Activated CD4-positive, alpha-beta T cell treated with anti-CD3 and anti-CD28 coated beads, Interleukin-2, amount 50 U/mL, for 16 hours (primary cell): ENCODE results near the gene MAD1L1.
A peak's percentile ranks its signal among the peaks of the same experiment; 100 is the strongest.

ENCODE experiments used
- DNase-seq: peaks from one replicate; pipeline ENCODE4 v3.0.0-alpha.2; 2020

MAD1L1 gene

DNA sequence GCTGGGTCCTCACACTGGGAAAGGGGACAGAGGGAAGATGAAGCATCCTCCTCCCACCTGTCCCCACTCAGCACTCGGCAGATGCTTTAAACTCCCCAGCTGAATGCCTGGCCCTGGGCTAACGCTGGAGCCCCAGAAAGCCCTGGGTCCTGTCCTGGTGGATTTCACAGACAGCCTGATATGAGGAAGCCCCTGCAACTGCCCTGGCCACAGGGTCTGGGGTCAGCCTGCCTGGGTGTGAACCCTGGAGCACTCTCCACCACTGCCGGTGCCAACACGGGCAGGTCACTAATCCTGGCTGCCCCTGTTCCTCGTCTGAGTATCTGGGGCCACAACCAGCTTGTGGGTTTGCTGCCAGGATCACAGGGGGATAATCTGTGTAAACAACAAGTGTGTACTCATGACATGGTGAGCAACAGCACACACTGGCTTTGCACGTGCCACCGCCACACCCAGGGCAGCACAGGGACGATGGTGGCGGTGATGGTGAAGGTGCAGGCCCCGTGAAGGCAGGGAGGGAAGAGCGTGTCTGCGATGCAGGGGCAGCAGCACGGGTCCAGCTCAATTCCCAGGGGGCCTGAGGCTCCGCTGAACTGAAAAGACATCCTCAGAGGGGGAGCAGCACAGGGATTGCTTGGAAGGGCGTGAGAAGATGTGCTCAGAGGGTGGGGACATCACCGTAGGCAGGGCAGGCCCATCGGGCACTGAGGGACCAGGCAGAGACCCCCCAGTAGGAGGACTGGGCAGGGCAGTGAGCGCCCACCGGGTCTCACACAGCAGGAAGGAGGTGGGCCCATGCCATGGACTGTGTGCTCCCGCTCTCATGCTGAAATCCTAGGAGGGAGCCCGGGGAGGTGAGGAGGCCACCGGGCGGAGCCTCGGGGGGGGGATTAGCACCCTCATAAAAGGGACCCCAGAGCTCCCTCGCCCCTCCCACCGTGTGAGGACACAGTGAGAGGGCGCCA, 238.7 kb downstream of the MAD1L1 start:
- DNase-seq, result no peak

DNA sequence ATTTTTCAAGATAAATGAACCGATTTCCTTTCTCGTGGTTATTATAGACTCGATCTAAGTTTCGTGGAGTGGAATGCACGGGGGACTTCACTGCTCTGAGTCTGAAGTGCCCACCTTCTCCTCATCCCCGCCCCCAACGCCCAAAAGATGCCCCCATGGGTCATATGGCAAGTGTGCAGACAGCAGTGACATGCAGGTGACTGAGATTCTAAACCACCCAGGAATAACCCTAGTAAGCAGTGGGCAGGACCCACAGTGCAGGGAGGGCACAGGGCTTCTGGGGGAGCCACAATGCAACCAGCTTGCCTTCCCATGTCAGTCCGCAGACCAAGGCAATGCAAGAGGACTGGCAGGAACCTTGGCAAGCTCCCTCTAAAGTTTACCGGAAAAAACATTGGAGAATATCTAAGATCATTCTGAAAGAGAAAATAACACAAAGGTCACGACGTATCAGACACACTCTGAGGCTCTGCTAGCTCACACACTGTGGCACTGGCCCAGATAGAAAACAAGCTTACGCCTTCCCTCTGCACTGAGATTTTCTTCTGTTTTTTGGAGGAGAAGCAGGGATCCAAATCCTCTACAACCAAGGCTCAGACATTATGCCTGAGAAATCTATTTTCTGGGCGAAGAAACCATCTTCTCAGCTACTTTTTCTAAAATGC, 239.6 kb downstream of the MAD1L1 start:
- no peak for DNase-seq

DNA sequence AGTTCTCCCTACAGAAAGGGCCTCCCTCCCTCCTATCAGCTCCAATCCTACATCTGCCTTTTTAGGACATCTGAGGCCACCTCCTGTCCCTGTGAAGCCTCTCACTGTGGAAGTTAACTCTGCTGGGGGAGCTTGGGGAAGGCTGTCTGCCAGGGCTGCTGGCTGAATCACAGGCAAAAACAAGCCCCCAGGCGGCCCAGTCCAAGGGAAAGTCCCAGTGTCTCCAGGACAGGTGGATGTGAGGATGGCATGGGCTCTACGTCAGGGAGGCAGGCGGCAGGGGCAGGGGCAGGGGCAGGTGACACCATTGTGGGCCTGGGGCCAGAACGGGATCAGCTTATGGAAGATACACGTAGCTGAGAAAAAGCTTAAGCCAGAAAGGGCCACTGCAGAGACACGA, 240.2 kb downstream of the MAD1L1 start:
- no peak for DNase-seq

DNA sequence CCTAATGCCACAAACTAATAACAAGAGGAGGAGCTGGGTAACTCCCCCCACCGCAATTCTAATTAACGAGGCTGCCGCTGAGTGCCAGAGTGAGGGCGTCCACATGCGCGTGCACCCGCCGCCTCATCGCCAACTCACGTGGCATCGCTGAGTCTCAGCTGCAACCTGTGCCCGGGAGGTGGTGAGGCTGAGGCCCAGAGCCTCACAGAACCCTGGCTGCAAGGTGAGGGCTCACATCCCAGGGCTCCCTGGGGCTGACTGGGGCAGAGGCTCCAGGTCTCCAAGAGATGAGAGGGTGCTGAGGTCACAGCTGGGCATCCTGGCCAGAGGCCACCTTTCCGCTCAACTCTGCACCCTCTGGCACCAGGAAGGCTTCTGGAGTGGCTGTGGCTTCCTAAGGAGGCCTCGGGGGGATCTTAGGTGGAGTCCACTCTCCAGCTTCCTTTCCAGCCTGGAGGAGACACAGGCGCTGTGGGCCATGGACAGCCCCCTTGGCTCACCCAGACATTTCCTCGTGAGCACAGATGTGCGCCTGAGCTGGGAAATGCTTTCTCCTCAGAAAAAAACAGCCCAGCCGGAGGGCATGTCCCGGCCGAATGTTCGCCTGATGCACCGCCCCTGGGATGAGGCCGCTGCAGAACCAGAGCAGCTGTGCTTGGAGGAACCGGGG, 242.6 kb downstream of the MAD1L1 start:
- DNase-seq, result no peak

DNA sequence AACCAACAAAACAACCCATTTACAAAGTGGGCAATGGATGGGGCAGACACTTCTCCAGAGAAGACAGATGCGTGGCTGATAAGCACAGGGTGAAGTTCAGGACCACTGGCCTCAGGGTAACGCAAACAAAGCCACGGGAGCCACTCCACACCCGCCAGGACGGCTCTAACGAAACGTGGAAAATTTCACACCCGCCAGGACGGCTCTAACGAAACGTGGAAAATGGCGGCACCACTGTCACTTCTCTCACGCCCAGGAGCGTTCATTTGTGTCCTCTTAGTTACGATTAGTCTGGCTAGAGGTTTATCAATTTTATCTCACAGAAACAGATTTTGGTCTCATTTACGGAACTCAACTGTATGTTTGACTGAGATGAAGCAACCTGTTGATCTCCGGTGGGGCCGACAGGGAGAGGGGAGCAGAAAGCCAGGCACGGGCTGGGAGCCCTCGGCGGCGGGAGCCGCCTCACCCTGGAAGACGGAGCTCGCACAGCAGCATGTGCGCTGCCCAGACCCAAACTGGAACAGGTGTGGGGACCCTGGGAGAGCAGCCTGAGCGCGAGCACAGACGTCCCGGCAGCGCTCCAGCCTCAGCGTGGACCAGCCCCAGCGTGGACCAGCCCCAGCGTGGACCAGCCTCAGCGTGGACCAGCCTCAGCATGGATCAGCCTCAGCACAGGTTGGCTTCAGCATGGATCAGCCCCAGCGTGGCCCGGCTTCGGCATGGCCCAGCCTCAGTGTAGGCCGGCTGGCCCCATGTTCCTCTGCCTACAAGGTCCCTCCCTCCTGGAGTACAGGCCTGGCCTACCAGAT, 243.5 kb downstream of the MAD1L1 start:
- no peak for DNase-seq

DNA sequence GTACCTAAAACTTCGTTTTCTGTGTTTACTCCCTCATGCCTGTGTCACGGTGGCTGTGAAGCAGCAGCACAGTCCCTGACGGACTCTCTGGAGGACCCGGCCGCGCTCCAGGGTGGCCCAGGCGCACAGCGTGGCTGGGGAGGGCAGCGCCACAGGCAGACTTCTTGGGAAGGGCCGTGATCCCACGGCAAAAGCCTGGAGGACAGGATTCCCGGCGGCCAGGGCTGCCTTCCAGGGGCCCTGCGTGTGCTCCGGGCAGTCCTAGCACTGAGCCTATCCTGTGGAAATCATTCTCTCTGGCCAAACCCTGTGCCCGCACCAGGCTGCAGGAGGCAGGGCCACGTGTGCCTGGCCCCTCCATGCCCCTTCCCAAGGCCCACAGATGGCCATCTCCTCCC, 244.2 kb downstream of the MAD1L1 start:
- no peak for DNase-seq

DNA sequence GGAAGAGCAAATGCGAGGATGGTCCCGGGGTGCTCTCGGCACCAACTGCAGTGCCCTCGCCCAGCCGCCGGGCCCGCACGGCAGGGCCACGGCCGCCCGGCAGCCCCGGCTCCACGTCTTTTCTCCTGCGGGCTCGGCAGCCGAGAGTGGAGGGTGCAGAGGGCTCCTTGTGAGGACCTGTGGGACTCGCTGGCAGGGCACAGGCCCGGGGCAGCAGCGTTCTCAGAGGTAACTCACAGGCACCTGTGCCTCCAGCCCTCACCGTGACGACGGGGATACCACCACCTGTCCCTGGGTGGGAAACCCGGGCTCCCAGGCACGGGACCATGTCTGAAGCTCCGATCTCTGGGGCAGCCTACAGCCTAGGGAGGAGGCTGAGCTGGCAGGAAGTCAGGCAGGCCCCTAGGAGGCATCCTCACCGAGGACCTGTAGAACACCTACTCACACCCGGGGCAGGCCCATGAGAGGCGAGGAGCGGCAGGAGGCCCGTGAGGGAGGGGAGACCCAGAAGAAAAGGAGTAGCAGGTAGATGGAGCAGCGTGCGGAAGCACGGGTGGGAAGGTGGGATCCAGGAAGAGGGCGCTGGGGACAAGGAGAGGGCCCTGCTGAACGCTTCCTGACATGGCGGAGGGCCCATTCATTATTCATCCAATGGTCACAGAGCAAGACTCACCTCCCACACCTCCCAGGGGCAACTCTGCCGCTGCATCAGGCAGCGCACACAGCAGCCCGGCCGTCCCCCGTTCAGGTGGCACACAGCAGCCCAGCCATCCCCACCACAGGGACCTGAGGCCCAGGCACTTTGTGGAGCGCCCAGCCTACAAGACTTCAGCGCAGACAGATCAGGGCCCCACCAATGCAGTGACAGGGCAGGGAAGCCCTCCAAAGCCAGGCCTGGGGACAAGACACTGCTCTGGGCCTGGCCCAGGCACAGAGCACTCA, 244.9 kb downstream of the MAD1L1 start:
- no peak for DNase-seq

DNA sequence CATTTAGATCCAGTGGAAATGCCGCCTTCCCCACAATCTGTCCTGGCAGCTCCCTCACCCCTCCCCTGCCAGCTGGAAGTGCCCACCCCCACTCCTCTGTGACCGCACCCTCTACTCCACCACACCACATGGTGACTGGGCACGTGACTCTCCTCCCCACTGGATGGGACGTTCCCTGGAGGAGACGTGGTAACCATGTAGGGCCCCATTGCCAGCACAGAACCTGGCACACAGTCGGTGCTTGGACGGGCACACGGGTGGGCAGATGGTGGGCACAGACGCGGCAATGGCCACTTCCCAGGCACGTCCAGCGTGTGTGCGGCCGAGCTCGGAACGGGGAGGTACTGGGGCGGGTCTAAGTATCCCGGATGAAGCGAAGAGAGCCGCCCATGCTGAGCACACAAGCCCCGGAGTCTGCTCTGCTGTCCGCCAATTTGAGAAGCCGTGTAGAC, 245.6 kb downstream of the MAD1L1 start:
- no peak for DNase-seq

DNA sequence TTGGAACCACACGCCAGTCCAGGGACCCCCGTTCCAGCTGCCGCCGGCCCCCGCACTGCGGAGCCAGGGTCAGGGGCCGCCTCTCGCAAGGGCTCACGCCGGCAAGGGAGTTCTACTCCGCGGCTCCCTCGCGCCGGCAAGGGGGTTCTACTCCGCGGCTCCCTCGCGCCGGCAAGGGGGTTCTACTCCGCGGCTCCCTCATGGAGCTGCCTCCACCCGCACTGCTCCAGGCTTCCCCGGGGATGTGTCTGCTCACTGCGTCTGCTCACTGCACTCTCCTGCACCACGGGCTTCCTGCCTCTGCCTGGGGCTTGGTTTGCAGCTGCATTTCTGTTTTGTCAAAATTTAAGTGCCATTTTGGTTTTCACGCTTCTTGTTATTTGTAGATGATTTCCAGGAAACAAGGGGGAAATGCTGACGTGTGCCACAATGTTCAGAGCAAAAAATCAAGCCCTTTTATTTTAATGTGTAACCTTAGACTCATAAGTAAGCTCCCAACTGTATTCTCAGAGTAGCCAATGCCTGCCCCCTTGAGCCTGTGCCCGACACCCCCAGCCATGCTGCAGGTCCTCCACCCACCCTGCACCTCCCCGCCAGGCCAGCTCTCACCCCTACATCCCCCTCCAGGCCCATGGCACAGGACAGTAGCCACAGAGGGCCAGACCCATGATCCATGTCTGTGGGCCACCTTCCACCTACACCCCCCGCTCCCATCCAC, 246.2 kb downstream of the MAD1L1 start:
- DNase-seq, result peak; percentile 36

DNA sequence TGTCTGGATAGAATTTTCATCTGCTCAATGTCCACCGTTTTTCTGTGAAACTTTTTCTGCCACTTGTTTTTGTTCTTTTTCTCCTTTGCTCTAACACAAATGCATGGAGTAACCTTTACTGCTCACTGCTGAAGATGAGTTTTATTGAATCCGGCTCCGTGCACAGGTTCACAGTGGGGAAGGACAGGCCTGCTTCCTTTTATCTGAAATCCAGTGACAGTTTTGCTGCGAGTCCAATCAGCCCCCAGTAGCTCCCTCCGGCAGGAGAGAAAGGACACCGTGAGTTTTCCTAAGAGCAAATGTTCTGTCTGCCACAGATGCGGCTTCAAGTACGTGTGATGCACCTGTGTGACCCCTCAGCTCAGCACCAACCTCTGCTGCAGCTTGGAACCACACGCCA, 246.8 kb downstream of the MAD1L1 start:
- DNase-seq, result no peak

DNA sequence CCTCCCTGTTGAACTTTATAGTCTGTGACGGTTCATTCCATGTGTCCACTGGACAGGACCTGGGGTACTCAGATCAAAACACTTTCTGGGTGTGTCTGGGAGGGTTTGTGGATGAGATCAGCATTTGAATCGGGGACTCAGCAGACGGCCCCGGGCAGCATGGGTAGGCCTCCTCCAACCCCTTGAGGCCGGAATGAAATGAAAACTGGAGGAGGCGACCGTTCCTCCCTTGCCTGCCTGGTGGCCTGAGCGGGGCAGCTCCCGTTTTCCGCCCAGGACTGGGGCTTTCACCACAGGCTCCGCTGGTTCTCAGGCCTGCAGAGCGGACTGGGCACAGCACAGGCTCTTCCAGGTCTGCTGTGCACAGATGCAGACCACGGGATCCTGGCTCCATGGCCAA, 247.7 kb downstream of the MAD1L1 start:
- no peak for DNase-seq

DNA sequence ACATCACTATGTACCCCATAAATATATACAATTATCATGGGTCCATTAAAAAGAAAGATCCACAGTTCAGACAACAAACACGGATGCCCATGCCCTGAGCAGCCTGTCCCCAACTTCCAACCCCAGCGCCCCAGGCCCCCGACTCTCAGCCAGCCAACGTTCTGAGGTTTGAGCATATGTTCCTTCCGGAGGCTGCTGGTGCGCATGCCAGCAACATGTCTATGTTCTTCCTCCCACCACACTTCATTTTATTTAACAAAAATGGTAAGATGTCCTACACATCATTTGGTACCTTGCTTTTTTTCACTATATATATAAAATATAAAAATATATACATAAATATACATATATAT, 250.9 kb downstream of the MAD1L1 start:
- DNase-seq, result no peak

DNA sequence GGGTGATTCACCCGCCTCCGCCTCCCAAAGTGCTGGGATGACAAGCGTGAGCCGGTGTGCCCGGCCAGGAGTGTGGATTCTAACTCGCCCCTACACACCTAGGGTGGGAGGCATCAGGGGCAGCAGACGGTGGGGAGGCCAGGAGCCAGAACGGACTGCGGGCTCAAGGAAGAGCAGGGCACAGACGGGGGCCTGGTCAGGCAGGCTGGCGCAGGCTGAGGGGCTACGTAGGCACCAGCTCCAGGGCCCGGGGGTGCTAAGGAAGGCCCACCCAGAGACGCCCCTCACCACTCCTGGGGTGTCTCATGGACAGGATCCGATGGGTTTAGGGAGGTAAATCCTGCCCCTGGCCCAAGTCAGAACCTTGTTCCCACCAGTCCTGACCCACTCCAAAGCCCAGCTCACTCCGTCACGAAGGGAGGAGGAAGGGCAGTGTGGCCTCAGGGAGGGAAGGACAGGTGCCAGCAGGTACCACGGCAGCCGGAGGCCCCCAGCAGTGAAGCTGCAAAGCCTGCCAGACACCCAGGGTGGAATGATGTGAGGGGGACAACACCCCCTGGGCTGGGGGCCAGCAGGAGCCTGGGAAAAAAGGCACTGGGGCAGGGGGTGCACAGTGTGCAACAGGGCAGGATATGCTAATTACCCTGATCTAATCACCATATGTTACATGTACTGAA, 251.4 kb downstream of the MAD1L1 start:
- no peak for DNase-seq

DNA sequence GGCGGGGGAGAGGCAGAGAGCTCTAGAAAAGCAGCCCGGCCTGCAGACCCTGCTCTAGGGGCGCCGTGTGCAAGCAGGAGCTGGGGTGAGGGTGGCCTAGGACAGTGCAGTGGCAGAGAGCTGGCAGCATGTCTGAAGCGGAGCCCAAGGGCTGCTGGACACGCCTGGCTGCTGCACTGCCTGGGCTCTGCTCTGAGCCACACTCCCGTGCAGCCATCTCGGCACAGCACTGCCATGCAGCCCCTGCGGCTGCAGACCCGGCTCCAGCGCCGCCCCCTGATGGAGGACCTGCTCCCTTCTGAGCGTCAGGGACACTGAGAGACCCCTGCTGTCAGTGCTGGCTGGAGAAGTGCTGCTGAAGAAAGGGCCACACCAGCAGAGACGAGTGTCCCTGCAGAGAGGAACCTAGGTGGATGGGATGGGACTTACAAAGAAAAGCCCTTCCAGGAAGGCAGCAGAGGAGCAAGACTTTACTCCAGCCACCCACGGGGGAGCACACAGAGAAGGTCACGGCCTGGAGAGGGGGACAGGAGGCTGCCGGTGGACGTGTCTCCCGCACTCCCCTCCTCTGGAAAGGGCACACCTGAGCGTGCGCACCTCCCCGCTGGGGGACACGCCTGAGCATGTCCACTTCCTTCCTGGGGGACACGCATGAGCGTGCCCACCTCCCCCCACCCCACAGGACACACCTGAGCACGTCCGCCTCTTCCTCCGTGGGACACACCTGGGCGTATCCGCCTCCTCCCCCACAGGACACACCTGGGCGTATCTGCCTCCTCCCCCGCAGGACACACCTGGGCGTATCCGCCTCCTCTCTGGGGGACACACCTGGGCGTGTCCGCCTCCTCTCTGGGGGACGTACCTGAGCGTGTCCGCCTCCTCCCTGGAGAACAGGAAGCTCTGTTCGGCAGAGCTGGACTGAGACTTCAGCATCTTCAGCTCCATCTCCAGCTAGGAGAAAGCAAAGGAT, 252.9 kb downstream of the MAD1L1 start:
- DNase-seq, result no peak

DNA sequence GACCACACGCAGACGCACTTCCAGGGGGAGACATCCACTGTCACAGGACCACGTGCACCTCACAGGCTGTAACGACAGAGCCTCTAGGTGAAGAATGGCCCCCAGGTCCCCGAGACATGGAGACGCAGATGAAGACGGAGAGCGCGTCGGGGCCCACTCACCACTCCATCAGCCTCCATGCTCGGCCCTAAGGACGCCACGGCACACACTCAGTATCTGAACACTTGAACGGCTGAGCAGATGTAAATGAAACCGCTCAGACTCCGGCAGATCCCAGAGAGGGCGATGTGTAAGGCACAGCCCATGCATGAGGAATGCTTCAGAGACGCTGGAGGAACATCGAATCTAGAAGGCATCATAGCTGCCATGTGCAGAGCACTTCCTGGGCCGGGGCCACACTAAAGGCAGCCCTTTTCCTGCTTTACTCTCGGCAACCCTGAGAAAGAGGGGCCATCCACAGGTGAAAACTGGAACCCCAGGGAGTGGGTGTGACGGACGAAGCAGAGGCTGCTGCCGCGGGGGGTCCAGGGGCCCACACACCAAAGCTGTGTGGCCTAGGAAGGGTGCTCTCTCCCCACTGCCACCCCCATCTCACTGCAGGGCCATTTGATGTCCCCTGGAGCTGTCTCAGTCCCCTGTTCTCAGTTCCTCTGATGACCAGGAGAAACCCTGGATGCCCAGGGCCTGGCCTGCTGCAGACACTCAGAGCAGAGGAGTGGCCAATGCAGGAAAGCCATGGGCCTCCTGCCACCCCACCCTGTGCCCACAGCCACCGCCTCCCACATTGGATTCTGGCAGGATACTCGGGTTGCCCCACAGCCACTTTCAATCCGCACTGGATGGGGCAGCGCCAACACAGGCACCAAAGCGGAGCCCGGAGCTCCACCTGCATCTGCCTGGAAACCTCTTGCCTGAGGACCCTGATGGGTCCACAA, 253.8 kb downstream of the MAD1L1 start:
- DNase-seq, result no peak

DNA sequence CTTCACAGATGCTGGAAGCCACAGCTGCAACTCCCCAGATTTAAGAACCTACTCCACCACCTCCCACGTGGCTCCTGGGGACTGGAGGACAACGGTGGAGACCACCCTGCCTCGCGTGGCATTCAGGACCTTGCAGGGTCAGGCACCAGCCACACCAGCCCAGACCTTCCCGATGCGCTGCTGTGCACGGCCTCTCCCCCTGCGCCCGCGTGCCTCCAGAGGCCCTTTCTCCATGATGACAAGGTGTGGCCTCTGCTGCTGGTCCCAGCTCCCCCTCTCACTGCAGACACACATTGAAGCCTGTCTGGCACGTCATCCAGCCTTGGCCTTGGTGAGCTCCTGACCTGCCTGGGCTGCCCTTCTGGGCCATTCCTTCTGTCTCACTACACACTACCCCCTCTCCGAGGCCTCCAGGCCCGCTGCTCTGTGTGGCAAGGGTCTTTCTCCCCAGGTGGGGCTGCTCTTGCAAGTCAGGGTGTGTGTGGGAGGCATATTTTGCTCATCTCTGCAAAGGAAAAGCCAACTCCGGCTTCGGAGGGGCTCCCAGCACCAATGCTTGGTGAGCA, 254.8 kb downstream of the MAD1L1 start:
- no peak for DNase-seq

DNA sequence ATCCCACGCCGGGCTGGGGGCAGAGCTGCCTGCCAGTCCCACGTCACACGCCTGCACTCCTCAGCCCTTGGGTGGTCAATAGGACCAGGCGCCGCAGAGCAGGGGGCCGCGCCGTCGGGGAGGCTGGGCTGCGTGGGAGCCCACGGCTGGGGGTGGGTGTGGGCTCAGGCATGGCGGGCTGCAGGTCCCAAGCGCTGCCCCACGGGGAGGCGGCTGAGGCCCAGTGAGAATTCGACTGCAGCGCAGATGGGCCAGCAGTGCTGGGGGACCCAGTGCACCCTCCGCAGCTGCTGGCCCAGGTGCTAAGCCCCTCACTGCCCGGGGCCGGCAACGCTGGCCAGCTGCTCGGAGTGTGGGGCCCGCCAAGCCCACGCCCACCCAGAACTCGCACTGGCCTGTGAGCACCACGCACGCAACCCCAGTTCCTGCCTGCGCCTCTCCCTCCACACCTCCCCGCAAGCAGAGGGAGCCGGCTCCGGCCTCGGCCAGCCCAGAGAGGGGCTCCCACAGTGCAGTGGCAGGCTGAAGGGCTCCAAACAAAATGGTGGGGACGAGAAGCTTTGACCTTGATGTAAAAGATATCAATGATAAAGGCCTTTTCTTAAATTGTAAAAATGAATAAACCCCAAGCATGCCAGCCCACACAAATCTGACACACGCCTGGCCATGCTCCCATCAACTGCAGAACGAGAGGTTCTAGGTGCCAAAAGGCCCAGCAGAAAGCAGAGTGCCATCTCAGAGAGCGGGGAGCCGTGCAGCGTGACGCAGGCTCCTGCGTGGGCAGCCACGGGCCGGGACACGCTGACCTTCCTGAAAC, 255.5 kb downstream of the MAD1L1 start:
- DNase-seq, result no peak
